Colonic mucosa (tissue), 4 donors: ENCODE data around the gene ULBP1. TPM values are rescaled to one million over a fixed set of nuclear protein-coding genes. Genes with fewer than 3 reads are reported as not detected.
A peak's percentile ranks its signal among the peaks of the same experiment; 100 is the strongest.
"Not testable (repeated sequence)": the region's sequence is repeated elsewhere in the genome, so short reads cannot be mapped to it uniquely, and the experiment has no call there.

Experiments used
- DNase-seq: peaks from one replicate; pipeline ENCODE4 v3.0.0-alpha.2; 2020
- H3K27ac ChIP-seq: fragments of 200-600 bp; one replicate; pipeline ENCODE4 v1.8.0; 2021
- H3K27me3 ChIP-seq: fragments of 200-600 bp; one replicate; pipeline ENCODE4 v1.8.0; 2021
- H3K36me3 ChIP-seq: fragments of 200-600 bp; one replicate; pipeline ENCODE4 v1.8.0; 2021
- H3K4me1 ChIP-seq: fragments of 200-600 bp; one replicate; pipeline ENCODE4 v1.8.0; 2021; ENCODE audit warnings: mild to moderate bottlenecking
- H3K4me3 ChIP-seq: fragments of 200-600 bp; one replicate; pipeline ENCODE4 v1.8.0; 2021
- H3K9ac ChIP-seq, 2 donors: one replicate each; pipeline ENCODE4 v1.7.0; 2013; ENCODE audit warnings: control low read depth in 2 of 2, low read depth in 2 of 2, low read length in 2 of 2
- H3K9me3 ChIP-seq: fragments of 200-600 bp; one replicate; pipeline ENCODE4 v1.8.0; 2021
- CTCF ChIP-seq: fragments of 200-600 bp; IDR thresholded peaks from one replicate; pipeline ENCODE4 v1.8.0; 2022; ENCODE audit warnings: antibody characterized with exemption, mild to moderate bottlenecking
- intact Hi-C: fragments of 100-400 bp; cut with DNase I; formaldehyde crosslinking; loops from one replicate; pipeline ENCODE4 v1.14.1; 2022
- total RNA-seq, 2 donors: library from RNA; stranded (reverse); fragmentation: NEBNext Ultra II Directional in 1 of 2; extraction: Animal tissue kit (Norgen Biotek cat#: 25700) in 1 of 2; gene quantifications; one replicate each; pipeline ENCODE4 v1.2.1, GENCODE V29; 2021
- donor health status: healthy.
- donor health status: DM: no; HTN: no; CAD: no.
- donor health status: DM: no; HTN: no; CAD: no.

The ULBP1 gene
- total RNA-seq, 2 donors from 2014 or later, result not detected

GRCh38 chr6:149924206-149924932, 39.4 kb upstream of the ULBP1 start:
- H3K4me3 ChIP-seq, result no peak overlapping the region
- H3K4me1 ChIP-seq, result no peaks in the 10 kb centered on the region
- H3K9me3 ChIP-seq, result no peaks in the 10 kb centered on the region
- DNase-seq, result no peak
- no peak for TF ChIP-seq CTCF
- no peaks in the 10 kb centered on the region for H3K36me3 ChIP-seq
- peaks cover 8% of the 10 kb centered on the region for H3K27me3 ChIP-seq
- no peak overlapping the region for H3K9ac ChIP-seq
- no peak overlapping the region for H3K27ac ChIP-seq
- intact Hi-C loops, result loop anchor here (2.0 kb wide), 1 partner anchor 88 kb away; no protein-coding TSS in a partner anchor

- Histone ChIP-seq H3K9ac (no peak overlapping the region), H3K36me3 (no peaks in the 10 kb centered on the region), H3K4me3 (no peak overlapping the region), H3K4me1 (no peaks in the 10 kb centered on the region), H3K27me3 (peaks cover 10% of the 10 kb centered on the region), H3K9me3 (no peaks in the 10 kb centered on the region), H3K27ac (no peak overlapping the region)
- no peak for DNase-seq
- intact Hi-C loops, result loop anchor here (2.0 to 5.0 kb wide), 2 partner anchors 88 to 203 kb away; no protein-coding TSS in a partner anchor
- no peak for TF ChIP-seq CTCF
These were observed 38.9 kb upstream of the ULBP1 start for GRCh38 chr6:149924933-149925252.

- Histone ChIP-seq H3K36me3 (no peaks in the 10 kb centered on the region), H3K4me3 (peak overlapping the region; percentile 42), H3K27me3 (peaks cover 10% of the 10 kb centered on the region), H3K27ac (no peak overlapping the region), H3K9me3 (no peaks in the 10 kb centered on the region), H3K4me1 (no peaks in the 10 kb centered on the region), H3K9ac (peak overlapping the region; percentile 55 to 72)
- intact Hi-C loops, result loop anchor here (2.0 to 5.0 kb wide), 2 partner anchors 89 to 203 kb away; no protein-coding TSS in a partner anchor
- DNase-seq, result peak; percentile 46
- no peak for TF ChIP-seq CTCF
These were observed 38.3 kb upstream of the ULBP1 start for GRCh38 chr6:149925253-149925973.

- Histone ChIP-seq H3K9me3 (no peaks in the 10 kb centered on the region), H3K9ac (peak overlapping the region; percentile 55 to 72), H3K27ac (no peak overlapping the region), H3K27me3 (peaks cover 10% of the 10 kb centered on the region), H3K4me3 (peak overlapping the region; percentile 42), H3K4me1 (no peaks in the 10 kb centered on the region), H3K36me3 (no peaks in the 10 kb centered on the region)
- intact Hi-C loops, result loop anchor here (2.0 to 5.0 kb wide), 2 partner anchors 89 to 204 kb away; no protein-coding TSS in a partner anchor
- DNase-seq, result peak; percentile 97
- peak; percentile 87 for TF ChIP-seq CTCF
These were observed 37.6 kb upstream of the ULBP1 start for GRCh38 chr6:149925974-149926777.

- H3K4me3 ChIP-seq, H3K36me3 ChIP-seq, H3K27me3 ChIP-seq, H3K9me3 ChIP-seq, H3K9ac ChIP-seq, DNase-seq, H3K4me1 ChIP-seq, H3K27ac ChIP-seq: not testable (repeated sequence)
- intact Hi-C loops, result loop anchor here (5.0 kb wide), 1 partner anchor 205 kb away; no protein-coding TSS in a partner anchor
These were observed 36.7 kb upstream of the ULBP1 start for GRCh38 chr6:149927025-149927424.
